ENCODE data around the gene CLECL1.
"Not testable (repeated sequence)": the region's sequence is repeated elsewhere in the genome, so short reads cannot be mapped to it uniquely, and the experiment has no call there.

CLECL1 gene

GRCh38 chr12:9692909-9693308 is 40.0 kb downstream of the CLECL1 start:
- no peak for DNase-seq

- DNase-seq = no peak
These were observed 45.7 kb downstream of the CLECL1 start for GRCh38 chr12:9687228-9687627.

GRCh38 chr12:9685915-9686314 is 47.0 kb downstream of the CLECL1 start:
- DNase-seq = no peak

GRCh38 chr12:9685366-9685765 is 47.5 kb downstream of the CLECL1 start:
- DNase-seq = not testable (repeated sequence)

- not testable (repeated sequence) for DNase-seq
These were observed 49.9 kb downstream of the CLECL1 start for GRCh38 chr12:9682949-9683348.

- not testable (repeated sequence) for DNase-seq
These were observed 50.4 kb downstream of the CLECL1 start for GRCh38 chr12:9682508-9682907.

GRCh38 chr12:9674226-9674590 is 58.7 kb downstream of the CLECL1 start:
- DNase-seq = no peak

GRCh38 chr12:9673404-9674225 is 59.3 kb downstream of the CLECL1 start:
- no peak for DNase-seq
